Measurements from ENCODE around the gene FBXO31. TPM values are rescaled to one million over a fixed set of nuclear protein-coding genes. Genes with fewer than 3 reads are reported as not detected.

FBXO31 gene
- total and polyA plus RNA-seq, 2 of the 13 experiments (the other 11 are each of a cell fraction or from before 2014, with no cell fraction given): 92.4 to 101 TPM

DNA sequence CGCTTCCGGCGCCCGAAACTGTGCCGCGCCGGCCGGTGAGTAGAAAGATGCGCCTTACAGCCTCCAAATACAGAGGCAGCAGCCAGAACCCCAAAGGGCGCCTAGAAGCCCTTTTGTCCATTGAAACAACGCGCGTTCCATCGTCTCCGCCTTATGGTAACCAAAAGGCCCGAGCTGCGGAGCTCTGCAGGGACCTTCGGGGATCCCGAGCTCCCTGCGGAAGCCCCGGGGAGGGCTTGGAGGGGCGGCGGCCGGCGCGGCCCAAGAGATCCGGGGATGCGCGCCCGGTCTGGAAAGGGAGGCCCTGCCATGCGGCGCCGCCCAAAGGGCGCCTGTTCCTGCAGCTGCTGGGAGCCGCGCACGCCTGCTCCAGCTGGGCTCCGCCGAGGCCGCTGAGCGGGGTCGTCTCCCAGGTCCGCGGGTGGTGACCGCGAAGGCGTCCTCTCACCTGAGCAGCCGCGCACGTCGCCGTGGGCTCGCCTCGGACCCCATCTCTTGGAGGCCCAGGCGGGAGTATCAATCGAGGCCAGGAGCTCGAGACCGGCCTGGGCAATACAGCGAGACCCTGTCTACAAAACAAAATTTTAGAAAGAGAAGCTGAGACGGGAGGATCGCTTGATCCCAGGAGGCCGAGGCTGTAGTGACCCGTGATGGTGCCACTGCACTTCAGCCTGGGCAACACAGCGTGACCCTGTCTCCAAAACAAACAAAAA is 742 bp upstream of the FBXO31 start (continued):
- TF ChIP-seq, protein P1, sequence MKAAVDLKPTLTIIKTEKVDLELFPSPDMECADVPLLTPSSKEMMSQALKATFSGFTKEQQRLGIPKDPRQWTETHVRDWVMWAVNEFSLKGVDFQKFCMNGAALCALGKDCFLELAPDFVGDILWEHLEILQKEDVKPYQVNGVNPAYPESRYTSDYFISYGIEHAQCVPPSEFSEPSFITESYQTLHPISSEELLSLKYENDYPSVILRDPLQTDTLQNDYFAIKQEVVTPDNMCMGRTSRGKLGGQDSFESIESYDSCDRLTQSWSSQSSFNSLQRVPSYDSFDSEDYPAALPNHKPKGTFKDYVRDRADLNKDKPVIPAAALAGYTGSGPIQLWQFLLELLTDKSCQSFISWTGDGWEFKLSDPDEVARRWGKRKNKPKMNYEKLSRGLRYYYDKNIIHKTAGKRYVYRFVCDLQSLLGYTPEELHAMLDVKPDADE (CRISPR knock-in tag; IDR thresholded peaks at IDR 0.05): no peak; the same call in 1 of the 2 replicates
- TF ChIP-seq ZNF547 (CRISPR knock-in tag; IDR thresholded peaks at IDR 0.05): peak; percentile 91; the same call in 1 of the 2 replicates
- no peak for TF ChIP-seq ZNF557 (CRISPR knock-in tag; IDR thresholded peaks at IDR 0.05)
- TF ChIP-seq, protein P2, sequence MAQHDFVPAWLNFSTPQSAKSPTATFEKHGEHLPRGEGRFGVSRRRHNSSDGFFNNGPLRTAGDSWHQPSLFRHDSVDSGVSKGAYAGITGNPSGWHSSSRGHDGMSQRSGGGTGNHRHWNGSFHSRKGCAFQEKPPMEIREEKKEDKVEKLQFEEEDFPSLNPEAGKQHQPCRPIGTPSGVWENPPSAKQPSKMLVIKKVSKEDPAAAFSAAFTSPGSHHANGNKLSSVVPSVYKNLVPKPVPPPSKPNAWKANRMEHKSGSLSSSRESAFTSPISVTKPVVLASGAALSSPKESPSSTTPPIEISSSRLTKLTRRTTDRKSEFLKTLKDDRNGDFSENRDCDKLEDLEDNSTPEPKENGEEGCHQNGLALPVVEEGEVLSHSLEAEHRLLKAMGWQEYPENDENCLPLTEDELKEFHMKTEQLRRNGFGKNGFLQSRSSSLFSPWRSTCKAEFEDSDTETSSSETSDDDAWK (CRISPR knock-in tag; IDR thresholded peaks at IDR 0.05): no peak
- TF ChIP-seq, protein P3, sequence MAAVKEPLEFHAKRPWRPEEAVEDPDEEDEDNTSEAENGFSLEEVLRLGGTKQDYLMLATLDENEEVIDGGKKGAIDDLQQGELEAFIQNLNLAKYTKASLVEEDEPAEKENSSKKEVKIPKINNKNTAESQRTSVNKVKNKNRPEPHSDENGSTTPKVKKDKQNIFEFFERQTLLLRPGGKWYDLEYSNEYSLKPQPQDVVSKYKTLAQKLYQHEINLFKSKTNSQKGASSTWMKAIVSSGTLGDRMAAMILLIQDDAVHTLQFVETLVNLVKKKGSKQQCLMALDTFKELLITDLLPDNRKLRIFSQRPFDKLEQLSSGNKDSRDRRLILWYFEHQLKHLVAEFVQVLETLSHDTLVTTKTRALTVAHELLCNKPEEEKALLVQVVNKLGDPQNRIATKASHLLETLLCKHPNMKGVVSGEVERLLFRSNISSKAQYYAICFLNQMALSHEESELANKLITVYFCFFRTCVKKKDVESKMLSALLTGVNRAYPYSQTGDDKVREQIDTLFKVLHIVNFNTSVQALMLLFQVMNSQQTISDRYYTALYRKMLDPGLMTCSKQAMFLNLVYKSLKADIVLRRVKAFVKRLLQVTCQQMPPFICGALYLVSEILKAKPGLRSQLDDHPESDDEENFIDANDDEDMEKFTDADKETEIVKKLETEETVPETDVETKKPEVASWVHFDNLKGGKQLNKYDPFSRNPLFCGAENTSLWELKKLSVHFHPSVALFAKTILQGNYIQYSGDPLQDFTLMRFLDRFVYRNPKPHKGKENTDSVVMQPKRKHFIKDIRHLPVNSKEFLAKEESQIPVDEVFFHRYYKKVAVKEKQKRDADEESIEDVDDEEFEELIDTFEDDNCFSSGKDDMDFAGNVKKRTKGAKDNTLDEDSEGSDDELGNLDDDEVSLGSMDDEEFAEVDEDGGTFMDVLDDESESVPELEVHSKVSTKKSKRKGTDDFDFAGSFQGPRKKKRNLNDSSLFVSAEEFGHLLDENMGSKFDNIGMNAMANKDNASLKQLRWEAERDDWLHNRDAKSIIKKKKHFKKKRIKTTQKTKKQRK (IDR thresholded peaks at IDR 0.05; ENCODE audit: low read length): no peak
- peak; percentile 49; the same call in 1 of the 2 replicates for TF ChIP-seq RAD21 (CRISPR knock-in tag; IDR thresholded peaks at IDR 0.05)
- peak; percentile 54; the same call in 1 of the 2 replicates for TF ChIP-seq ZNF317 (CRISPR knock-in tag; IDR thresholded peaks at IDR 0.05)
- TF ChIP-seq HNRNPH1 (optimal IDR thresholded peaks at IDR 0.05; ENCODE audit: low read depth, low read length): no peak
- TF ChIP-seq MAFF (IDR thresholded peaks at IDR 0.05; ENCODE audit: low read depth, low read length): no peak
- no peak; the same call in 1 of the 2 replicates for TF ChIP-seq NR2C2 (CRISPR knock-in tag; IDR thresholded peaks at IDR 0.05; ENCODE audit: borderline replicate concordance)
- no peak for TF ChIP-seq CCAR2 (optimal IDR thresholded peaks at IDR 0.05; ENCODE audit: low read depth, low read length)
- no peak; the same call in 1 of the 2 replicates for TF ChIP-seq SRY (CRISPR knock-in tag; IDR thresholded peaks at IDR 0.05)
- TF ChIP-seq, protein P4, sequence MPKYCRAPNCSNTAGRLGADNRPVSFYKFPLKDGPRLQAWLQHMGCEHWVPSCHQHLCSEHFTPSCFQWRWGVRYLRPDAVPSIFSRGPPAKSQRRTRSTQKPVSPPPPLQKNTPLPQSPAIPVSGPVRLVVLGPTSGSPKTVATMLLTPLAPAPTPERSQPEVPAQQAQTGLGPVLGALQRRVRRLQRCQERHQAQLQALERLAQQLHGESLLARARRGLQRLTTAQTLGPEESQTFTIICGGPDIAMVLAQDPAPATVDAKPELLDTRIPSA (CRISPR knock-in tag; IDR thresholded peaks at IDR 0.05; ENCODE audit: borderline replicate concordance): no peak
- TF ChIP-seq, protein P5, sequence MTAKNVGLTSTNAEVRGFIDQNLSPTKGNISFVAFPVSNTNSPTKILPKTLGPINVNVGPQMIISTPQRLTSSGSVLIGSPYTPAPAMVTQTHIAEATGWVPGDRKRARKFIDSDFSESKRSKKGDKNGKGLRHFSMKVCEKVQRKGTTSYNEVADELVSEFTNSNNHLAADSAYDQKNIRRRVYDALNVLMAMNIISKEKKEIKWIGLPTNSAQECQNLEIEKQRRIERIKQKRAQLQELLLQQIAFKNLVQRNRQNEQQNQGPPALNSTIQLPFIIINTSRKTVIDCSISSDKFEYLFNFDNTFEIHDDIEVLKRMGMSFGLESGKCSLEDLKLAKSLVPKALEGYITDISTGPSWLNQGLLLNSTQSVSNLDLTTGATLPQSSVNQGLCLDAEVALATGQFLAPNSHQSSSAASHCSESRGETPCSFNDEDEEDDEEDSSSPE (CRISPR knock-in tag; IDR thresholded peaks at IDR 0.05): peak; percentile 7; the same call in 1 of the 2 replicates
- TF ChIP-seq, protein P6, sequence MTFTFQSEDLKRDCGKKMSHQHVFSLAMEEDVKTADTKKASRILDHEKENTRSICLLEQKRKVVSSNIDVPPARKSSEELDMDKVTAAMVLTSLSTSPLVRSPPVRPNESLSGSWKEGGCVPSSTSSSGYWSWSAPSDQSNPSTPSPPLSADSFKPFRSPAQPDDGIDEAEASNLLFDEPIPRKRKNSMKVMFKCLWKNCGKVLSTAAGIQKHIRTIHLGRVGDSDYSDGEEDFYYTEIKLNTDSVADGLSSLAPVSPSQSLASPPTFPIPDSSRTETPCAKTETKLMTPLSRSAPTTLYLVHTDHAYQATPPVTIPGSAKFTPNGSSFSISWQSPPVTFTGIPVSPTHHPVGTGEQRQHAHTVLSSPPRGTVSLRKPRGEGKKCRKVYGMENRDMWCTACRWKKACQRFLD (CRISPR knock-in tag; IDR thresholded peaks at IDR 0.05; ENCODE audit: borderline replicate concordance): no peak; the same call in none of the 2 replicates
- TF ChIP-seq, protein P7, sequence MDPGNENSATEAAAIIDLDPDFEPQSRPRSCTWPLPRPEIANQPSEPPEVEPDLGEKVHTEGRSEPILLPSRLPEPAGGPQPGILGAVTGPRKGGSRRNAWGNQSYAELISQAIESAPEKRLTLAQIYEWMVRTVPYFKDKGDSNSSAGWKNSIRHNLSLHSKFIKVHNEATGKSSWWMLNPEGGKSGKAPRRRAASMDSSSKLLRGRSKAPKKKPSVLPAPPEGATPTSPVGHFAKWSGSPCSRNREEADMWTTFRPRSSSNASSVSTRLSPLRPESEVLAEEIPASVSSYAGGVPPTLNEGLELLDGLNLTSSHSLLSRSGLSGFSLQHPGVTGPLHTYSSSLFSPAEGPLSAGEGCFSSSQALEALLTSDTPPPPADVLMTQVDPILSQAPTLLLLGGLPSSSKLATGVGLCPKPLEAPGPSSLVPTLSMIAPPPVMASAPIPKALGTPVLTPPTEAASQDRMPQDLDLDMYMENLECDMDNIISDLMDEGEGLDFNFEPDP (CRISPR knock-in tag; conservative IDR thresholded peaks at IDR 0.05): peak; percentile 99; the same call in 1 of the 2 replicates
- TF ChIP-seq MAFK (conservative IDR thresholded peaks at IDR 0.05 in 1 of 2, IDR thresholded peaks at IDR 0.05 in 1 of 2; ENCODE audit: low read length in 2 of 2): no peak

All from HepG2 (cell line).